HG03196 (cell line): ENCODE data around the gene TSPO.
"Not testable (repeated sequence)": the region's sequence is repeated elsewhere in the genome, so short reads cannot be mapped to it uniquely, and the experiment has no call there.

Experiments
- ATAC-seq: cut with Tn5 transposase; IDR thresholded peaks from one replicate; pipeline ENCODE4 v1.9.1; 2021; ENCODE audit not compliant: unreplicated experiment

Gene TSPO

GRCh38 chr22:43129426-43130425 lies 21.6 kb upstream of the TSPO start:
- no peak for ATAC-seq

GRCh38 chr22:43131773-43132501 lies 19.4 kb upstream of the TSPO start:
- no peak for ATAC-seq

GRCh38 chr22:43133401-43133800 lies 18.0 kb upstream of the TSPO start:
- ATAC-seq, result no peak

DNA sequence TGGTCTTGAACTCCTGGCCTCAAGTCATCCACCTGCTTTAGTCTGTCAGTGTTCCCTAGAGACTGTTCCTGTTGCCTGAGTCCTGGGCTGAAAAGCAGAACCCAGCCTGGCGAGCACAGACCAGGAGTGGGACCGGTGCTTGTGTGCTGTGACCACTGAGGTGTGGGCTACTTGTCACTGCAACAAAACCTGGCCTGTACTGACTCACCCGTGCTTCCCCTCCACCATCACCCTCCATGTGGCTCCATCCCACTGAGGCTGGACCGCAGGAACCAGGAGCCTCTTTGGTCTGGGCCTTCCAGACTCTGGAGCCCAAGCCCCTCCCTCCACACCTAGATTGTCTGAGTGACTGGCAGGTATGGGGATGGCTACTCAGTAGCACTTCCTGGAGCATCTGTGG lies 16.8 kb upstream of the TSPO start:
- ATAC-seq, result no peak

DNA sequence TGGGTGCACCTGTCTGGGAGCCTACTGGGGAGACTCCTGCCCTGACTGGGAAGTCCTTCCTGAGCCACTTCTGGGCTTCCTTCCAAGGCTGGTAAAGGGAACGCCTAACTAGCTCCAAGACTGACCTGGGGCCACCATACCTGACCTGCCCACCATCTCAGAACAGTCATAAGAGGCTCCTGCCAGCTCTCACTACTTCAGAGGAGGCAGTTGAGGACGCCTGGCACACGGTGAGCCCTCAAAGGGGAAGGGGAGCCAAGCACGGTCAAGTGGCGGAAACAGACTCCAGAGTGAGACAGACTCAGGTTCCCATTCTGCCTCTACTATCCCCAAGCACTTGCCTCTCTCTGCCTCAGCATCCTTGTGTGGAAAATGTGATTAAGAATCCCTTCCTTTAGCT lies 15.8 kb upstream of the TSPO start:
- no peak for ATAC-seq

- no peak for ATAC-seq
Observed at GRCh38 chr22:43136255-43136654, 15.1 kb upstream of the TSPO start.

DNA sequence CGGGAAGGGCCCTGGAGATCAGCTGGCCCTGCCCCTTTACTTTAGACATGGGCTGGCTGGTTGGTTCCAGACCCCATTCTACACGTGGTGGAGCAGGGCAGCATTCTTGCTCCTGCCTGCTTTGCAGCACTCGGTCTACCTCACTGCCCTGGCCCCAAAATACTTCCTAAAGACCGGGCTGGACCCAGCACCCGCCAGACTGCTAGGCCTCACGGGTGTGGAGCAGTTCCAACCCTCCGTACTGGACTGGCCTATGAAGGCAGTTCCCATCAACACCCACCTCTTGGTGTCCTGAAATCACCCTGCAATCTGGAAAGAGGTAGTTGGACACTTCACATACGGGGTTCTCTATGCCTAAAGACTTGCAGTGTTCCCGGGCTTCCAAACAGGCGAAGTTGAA lies 14.6 kb upstream of the TSPO start:
- no peak for ATAC-seq

DNA sequence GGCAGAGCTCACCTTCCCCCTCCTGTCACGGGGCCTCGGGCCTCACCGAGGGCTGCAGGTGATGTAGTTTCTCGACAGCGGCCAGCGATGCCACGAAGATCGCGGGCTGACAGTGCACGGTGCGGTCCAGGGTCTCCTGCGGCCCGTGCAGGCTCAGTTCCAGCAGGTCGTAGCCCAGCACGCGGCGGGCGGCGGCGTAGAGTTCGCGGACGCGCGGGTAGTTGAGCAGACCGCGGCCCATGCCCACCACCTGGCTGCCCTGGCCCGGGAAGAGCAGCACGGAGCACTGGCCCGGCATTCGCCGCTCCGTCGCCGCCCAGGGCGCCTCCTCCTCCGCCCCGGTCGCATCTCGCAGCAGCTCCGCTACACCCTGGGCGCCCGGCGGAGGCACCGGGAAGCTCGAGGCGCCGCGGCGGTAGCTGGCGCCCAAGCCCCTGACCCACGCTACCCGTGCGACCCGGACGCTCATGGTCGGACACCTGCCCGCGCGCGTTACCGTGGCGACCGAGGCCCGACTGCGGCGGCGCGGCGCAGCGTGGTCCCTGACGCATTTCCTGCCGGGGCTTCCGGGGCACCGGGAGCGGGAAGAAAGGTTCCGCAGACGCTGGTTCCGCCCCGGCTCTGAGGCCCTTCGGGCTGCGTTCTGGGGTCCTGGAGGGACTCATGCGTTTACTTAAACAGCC lies 8.3 kb upstream of the TSPO start, which contains the start of gene MCAT:
Gene MCAT (minus strand): TSS at position 519 of the 683 bp plus-strand sequence. CDS start 50 bp downstream, at position 469.
- peak; percentile 75 for ATAC-seq

- ATAC-seq, result no peak
Observed at GRCh38 chr22:43144949-43145348, 6.4 kb upstream of the TSPO start.

DNA sequence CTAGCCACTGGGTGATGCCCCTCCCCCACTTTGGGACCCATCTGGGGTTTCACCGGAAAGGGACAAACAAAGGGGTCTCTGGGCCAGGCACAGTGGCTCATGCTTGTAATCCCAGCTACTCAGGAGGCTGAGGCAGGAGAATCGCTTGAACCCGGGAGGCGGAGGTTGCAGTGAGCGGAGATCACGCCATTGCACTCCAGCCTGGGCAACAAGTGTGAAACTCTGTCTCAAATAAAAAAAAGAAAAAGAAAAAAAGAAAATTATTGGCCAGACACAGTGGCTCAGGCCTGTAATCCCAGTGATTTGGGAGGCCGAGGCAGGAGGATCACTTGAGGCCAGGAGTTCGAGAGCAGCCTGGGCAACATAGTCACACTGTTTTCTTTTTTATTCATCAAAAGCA lies 6.0 kb upstream of the TSPO start:
- not testable (repeated sequence) for ATAC-seq

DNA sequence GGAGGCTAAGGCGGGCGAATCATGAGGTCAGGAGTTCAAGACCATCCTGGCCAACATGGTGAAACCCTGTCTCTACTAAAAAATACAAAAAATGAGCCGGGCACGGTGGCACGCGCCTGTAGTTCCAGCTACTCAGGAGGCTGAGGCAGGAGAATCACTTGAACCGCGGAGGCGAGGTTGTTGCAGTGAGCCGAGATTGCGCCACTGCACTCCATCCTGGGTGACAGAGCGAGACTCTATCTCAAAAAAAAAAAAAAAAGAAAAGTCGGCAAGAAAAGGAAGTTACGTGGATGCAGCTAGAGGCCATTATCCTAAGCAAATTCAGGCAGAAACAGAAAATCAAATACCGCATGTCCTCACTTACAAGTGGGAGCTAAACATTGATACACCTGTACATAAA lies 5.0 kb upstream of the TSPO start:
- not testable (repeated sequence) for ATAC-seq

DNA sequence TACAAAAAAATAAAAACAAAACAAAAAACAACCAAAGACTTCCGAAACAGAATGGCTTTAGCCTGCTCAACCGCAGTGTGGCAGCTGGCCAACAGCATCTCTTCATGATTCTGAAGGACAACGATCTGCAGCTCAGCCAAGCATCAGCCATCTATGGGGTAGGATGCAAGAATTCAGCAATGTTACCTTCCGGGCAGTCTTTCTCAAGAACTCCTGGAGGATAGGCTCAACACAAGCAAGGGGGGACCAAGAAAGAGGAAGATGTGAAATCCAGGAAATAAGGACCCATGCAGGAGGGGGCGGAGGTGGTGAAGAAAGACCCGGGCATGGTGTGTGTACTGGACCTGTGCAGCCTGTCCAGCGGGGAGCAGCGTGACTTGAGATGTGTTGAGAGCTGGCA lies 3.5 kb upstream of the TSPO start:
- no peak for ATAC-seq

DNA sequence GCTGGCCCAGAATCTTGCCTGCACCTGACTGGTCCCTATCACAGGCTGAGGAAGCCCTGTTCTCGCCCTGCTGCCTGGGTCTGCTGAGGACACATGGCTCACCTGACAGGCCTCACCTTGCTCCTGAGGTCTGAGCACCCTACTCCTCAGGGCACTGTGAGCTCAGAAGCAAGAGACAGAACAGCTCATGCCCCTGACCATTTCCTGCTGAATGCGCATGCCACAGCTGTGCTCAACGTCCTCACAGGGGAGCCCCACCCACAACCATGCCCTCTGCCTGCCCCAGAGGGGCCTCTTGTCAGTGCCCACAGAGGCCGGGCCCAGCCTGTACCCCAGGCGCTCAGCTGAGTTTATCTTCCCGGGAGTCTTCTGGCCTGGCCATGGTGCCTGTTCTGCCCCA lies 2.8 kb upstream of the TSPO start:
- ATAC-seq, result no peak

DNA sequence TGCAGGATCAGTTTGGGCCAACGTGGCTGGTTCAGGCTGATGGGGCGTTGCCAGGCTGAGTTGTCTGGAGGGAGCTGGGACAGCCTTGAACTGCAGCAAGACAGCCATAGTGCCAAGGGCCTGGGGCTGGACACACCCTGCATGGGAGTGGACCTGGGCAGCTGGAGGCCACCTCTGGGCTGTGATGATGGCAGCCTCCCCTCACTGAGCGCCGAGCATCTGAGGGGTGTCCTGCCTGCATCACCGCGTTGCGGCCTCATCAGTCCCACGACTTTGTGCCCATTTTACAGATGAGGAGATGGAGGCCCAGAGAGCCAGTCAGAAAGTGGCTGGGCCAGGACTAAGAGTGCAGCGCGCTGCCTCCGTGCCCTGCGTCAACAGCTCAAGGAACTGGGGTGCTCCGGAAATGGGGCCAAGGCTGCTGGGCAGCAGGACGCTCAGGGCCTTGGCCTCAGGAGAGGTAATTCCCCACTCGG lies 590 bp upstream of the TSPO start:
- ATAC-seq, result no peak

- ATAC-seq, result no peak
Observed at GRCh38 chr22:43152003-43152356, 621 bp downstream of the TSPO start.

- no peak for ATAC-seq
Observed at GRCh38 chr22:43152357-43153071, 1.2 kb downstream of the TSPO start.

GRCh38 chr22:43153899-43154298 lies 2.5 kb downstream of the TSPO start:
- ATAC-seq, result no peak

DNA sequence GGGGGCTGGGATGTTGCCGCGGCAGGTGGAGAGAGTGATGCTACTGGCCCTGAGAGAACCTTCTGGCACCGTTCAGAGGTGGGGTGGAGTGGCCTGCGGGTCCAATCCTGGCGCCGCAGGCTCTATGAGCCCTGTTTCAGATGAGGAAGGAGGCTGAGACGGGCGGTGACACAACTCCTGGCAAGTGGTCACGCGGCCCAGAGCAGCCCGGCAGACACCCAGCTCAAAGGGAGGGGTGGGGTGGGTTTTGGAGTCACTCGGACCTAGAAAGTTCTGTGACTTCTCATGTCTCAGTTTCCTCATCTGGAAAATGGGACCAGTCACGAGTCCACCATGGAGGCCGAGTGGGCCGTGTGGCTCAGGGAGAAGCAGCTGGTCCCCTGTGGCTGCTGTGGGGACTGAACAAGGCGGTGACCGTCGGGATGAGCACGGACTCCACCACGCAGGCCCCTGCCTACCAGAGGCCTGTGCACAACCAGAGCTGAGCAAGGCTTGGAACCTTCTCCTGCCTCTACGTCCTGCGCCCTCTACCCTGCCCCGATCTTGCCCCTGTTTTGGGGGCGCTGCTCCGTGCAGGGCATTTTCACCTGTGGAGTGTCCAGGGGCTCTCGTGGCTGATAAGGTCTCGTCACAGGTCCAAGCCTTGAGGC lies 3.7 kb downstream of the TSPO start:
- ATAC-seq, result no peak

GRCh38 chr22:43155789-43156188 lies 4.4 kb downstream of the TSPO start:
- no peak for ATAC-seq

DNA sequence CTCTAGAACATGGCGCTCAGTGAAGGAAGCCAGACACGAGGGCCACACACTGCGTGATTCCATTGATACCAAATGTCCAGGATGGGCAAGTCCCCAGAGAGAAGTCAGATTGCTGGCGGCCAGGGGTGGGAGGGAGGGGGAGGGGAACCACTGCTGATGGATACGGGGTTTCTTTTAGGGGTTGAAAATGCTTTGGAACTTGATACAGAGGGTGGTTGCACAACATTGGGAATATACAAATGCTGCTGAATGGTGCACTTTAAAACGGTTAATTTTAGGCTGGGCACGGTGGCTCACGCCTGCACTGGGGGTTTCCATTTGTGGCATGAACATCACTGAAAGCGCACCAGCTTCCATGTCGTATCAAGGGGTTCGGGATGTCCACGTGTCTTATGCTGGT lies 5.1 kb downstream of the TSPO start:
- no peak for ATAC-seq
